Subcutaneous adipose tissue (tissue), 4 donors: Measurements from ENCODE around the gene ANTXRL. TPM values are rescaled to one million over a fixed set of nuclear protein-coding genes. Genes with fewer than 3 reads are reported as not detected.

ENCODE experiments used
- total RNA-seq, 4 donors: library from RNA; depleted of rRNA; stranded (reverse); fragments of >200 nt; gene quantifications; one replicate each; pipeline ENCODE4 v1.1.0, GENCODE V29; 2016
- TF ChIP-seq, protein P1 (sequence below): fragments of 450-650 bp; IDR thresholded peaks from one replicate; pipeline ENCODE4 v1.5.1; 2016; ENCODE audit warnings: low read depth, mild to moderate bottlenecking, control low read depth, antibody characterized with exemption, moderate library complexity

Gene ANTXRL
- total RNA-seq, result not detected

DNA sequence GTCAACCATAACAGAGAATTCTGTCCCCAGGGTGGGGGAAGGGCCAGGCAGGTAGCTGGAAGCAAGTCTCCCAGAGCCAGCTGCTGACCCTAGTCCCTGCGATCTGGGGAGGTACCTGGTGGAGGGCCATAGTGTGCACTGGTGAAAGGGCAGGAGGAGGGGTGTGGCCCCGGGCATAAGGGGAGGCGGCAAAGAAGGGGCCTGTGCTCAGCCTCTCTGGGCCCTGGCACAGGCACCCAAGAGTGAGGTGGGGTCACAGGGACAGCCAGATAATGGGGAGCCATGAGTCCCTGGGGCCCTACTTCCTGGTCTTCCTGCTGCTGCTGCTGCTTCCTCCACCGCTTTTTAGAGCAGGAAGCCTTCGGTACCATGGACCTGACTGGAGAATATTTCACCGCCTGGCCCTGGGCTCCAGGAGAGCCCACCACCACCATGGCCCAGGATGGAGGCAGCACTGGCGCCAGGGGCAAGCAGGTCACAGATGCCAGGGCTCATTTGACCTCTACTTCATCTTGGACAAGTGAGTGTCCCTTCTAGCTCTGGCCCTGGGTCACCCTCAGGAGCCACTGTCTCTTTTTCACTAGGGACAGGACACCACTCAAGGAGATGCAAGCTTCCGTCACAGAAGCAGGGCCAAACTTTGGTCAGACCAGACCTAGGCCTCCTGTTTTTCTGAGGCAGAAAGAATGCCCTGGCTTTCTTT is at the start of gene ANTXRL:
TSS of gene ANTXRL (plus strand) at position 7 of the 703 bp plus-strand sequence. CDS start at position 273, 266 bp downstream.
- TF ChIP-seq, protein P1, sequence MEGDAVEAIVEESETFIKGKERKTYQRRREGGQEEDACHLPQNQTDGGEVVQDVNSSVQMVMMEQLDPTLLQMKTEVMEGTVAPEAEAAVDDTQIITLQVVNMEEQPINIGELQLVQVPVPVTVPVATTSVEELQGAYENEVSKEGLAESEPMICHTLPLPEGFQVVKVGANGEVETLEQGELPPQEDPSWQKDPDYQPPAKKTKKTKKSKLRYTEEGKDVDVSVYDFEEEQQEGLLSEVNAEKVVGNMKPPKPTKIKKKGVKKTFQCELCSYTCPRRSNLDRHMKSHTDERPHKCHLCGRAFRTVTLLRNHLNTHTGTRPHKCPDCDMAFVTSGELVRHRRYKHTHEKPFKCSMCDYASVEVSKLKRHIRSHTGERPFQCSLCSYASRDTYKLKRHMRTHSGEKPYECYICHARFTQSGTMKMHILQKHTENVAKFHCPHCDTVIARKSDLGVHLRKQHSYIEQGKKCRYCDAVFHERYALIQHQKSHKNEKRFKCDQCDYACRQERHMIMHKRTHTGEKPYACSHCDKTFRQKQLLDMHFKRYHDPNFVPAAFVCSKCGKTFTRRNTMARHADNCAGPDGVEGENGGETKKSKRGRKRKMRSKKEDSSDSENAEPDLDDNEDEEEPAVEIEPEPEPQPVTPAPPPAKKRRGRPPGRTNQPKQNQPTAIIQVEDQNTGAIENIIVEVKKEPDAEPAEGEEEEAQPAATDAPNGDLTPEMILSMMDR, result no peak

DNA sequence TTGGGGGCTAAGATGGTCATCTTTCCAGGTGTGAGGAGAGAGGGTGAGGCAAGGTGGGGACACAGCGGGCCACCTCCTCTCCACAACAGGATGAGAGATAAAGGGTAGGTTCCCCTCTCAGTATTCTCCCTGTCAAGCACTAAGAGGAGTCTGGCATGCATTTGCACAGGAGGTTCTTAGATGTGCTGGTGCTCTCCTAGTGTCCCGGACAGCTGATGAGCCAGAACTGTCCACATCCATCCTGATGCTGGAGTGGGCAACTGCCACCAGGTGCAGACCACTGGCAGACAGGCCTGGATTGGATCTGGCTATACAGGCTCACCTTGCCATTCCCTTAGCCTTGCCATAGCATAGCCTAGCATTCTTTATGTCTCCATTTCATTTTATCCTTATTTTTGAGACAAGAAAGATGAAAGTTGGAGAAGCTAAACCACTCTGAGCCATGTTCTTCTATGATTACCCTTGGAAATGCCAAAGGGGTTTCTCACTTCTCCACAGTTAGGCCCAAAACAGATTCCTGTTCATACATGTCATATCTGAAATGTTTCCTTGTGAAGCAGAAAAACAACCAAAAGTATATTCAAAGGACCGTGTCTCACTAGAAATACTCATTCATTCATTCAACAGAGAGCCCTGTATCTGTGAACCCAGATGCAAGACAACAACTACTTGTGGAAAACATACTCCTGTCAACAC is 48.8 kb upstream of the ANTXRL start:
- TF ChIP-seq, protein P1, result no peak

DNA sequence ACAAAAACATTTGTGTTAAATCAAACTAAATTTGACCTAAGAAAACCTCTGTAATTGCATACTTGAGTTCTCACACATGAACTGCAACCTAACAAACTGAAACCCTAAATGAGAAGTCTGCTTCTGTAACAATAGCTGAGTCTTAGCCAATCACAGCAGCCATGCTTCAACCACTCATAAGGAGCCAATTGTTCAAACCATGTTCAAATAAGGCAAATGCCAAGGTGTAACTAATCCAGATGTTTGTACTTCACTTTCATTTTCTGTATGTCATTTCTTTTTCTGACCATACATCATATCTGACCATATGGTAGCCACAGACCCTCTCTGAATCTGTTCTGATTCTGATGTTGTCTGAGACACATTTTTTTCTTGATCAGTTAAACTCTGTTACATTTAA is 47.5 kb upstream of the ANTXRL start:
- TF ChIP-seq, protein P1, result no peak

DNA sequence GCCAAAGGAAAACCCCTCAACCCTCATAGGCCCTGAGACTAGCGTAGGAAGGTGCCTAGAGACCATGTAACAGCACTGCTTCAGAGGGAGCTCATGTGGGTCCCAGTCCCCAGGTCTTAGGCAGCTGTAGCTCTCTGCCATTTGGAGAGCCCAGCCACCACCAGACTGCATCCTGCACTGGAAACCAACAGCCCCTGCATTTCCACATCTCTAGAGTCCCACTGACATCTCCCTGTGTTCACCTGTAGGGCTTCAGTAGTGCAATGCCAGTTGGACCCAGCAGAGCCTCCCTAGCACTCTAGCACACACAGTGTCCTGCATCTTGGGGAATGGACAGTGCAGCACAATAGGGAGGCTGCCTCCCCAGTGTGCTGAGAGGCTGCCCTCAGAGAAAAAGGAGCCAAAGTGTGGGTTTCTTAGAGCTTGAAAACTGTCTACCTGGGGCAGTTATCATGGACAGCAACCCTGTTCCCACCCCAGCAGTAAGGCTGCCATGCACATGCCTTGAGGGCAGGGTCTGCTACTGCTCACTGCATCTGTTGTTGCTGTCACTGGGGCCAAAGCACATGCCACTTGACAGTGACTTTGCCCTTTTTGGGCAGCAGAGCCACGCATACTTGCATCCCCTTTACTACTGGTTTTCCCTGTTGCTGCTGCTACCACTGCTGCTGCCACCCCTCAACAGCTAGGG is 46.7 kb upstream of the ANTXRL start:
- TF ChIP-seq, protein P1, result no peak

DNA sequence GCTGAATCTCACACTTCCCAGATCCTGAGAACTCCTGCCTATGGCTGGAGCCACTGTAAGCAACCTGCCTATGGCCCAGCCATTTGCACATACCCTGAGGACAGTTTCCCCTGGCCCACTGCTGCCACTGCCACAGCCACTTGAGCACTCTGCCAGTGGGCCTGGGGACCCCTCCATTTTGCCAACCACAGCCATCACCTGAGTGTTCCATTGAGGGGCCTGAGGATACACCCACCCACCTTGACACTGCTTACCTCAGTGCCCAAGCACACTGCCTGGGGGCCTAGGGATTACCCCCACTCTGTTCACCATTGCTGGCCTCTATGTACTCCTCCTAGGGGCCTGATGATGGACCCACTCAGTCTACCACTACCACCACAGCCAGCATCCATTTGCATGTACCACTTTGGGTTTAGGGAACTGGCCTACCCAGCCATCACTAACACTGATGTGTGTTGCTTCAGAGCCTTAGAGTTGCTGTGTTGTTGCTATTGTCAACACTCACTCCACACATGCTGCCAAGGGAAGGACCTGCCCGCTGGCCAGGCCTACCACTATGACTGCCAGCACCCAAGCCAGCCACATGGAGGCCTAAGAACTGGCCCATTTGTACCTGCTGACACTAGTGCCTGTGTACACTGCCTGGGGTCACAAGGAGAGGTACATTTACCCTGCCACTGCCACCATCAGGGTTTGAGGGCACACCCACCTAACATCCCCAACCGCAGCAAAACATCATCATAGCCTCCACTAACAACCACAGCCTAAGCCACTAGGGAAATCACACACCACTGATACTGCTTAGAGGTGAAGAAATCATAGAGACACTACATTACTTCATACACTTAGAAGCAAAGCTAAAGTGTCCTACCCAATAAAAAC is 45.9 kb upstream of the ANTXRL start:
- TF ChIP-seq, protein P1, result no peak

DNA sequence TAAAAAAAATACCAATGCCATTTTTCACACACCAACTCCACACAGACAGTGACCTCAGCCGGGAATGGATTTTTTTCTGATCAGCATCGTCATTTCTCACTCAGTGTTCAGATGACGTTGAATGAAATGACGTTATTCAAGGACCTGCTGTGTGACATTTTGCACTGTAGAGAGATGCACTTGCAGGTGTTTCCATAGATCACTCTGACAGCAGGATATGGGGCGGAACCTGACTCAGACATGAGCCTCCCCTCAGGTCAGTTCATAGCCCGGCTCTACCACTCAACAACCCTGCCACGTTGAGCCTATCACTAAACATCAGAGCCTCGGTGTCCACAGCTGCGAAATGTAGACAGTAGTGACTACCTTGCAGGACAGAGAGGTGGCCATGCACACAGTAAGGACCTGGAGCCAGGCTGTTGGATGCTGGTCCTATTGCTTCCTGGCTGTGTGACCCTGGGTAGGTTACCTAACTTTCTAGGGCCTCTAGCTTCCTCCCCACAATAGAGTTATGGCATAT is 41.4 kb upstream of the ANTXRL start:
- TF ChIP-seq, protein P1, result no peak
